Mammary epithelial cell (primary cell): Measurements from ENCODE around the gene PRMT5.

Source experiments
- CTCF ChIP-seq, 2 donors: IDR thresholded peaks in 1 of 2; conservative IDR thresholded peaks in 1 of 2; 2 replicates each; pipeline ENCODE4 v1.5.1; 2011 to 2012; ENCODE audit warnings: inconsistent platforms in 2 of 2, low read length in 2 of 2, mild to moderate bottlenecking in 2 of 2, control low read depth in 1 of 2, low read depth in 1 of 2; ENCODE audit not compliant: insufficient read depth in 1 of 2; ENCODE audit errors: extremely low read depth in 1 of 2
- EZH2 ChIP-seq: IDR thresholded peaks from 2 replicates; pipeline ENCODE4 v1.6.1; 2012; ENCODE audit warnings: low read length, inconsistent platforms, borderline replicate concordance

- TF ChIP-seq CTCF (conservative IDR thresholded peaks at IDR 0.05 in 1 of 2, IDR thresholded peaks at IDR 0.05 in 1 of 2; ENCODE audit: extremely low read depth in 1 of 2, insufficient read depth in 1 of 2, low read depth in 1 of 2, low read length in 2 of 2) (no peak), EZH2 (no peak)
Observed at GRCh38 chr14:22915886-22916521, 13.2 kb downstream of the PRMT5 start.
